ENCODE results near the gene NEGR1.

The NEGR1 gene

GRCh38 chr1:72015006-72015405, 267.3 kb downstream of the NEGR1 start:
- no peak for DNase-seq

GRCh38 chr1:72013161-72013560, 269.2 kb downstream of the NEGR1 start:
- no peak for DNase-seq

GRCh38 chr1:72011721-72012120, 270.6 kb downstream of the NEGR1 start:
- DNase-seq = no peak

- no peak for DNase-seq
Observed at GRCh38 chr1:72010094-72010431, 272.3 kb downstream of the NEGR1 start.

GRCh38 chr1:72009173-72010093, 272.9 kb downstream of the NEGR1 start:
- no peak for DNase-seq

- no peak for DNase-seq
Observed at GRCh38 chr1:72007312-72007711, 275.0 kb downstream of the NEGR1 start.

GRCh38 chr1:72006092-72006491, 276.2 kb downstream of the NEGR1 start:
- DNase-seq = no peak

- DNase-seq = no peak
Observed at GRCh38 chr1:72003092-72003491, 279.2 kb downstream of the NEGR1 start.

- DNase-seq = no peak
Observed at GRCh38 chr1:72000809-72001208, 281.5 kb downstream of the NEGR1 start.

- DNase-seq = no peak
Observed at GRCh38 chr1:71994646-71995045, 287.7 kb downstream of the NEGR1 start.

- no peak for DNase-seq
Observed at GRCh38 chr1:71987181-71987580, 295.2 kb downstream of the NEGR1 start.

- DNase-seq = no peak
Observed at GRCh38 chr1:71986160-71986559, 296.2 kb downstream of the NEGR1 start.

- no peak for DNase-seq
Observed at GRCh38 chr1:71980556-71980955, 301.8 kb downstream of the NEGR1 start.

GRCh38 chr1:71979882-71980281, 302.5 kb downstream of the NEGR1 start:
- DNase-seq = no peak

GRCh38 chr1:71967670-71968069, 314.7 kb downstream of the NEGR1 start:
- no peak for DNase-seq

GRCh38 chr1:71964188-71964587, 318.2 kb downstream of the NEGR1 start:
- no peak for DNase-seq

GRCh38 chr1:71956613-71957285, 325.6 kb downstream of the NEGR1 start:
- DNase-seq = no peak

GRCh38 chr1:71950579-71950978, 331.8 kb downstream of the NEGR1 start:
- DNase-seq = no peak

GRCh38 chr1:71949681-71950080, 332.7 kb downstream of the NEGR1 start:
- no peak for DNase-seq

- no peak for DNase-seq
Observed at GRCh38 chr1:71948561-71948960, 333.8 kb downstream of the NEGR1 start.

GRCh38 chr1:71944006-71944405, 338.3 kb downstream of the NEGR1 start:
- DNase-seq = no peak

- no peak for DNase-seq
Observed at GRCh38 chr1:71940261-71940660, 342.1 kb downstream of the NEGR1 start.

- DNase-seq = no peak
Observed at GRCh38 chr1:71930511-71930910, 351.8 kb downstream of the NEGR1 start.

GRCh38 chr1:71921935-71922559, 360.3 kb downstream of the NEGR1 start:
- DNase-seq = no peak
